CD14-positive monocyte (primary cell): ENCODE results near the gene MPHOSPH6. TPM values are rescaled to one million over a fixed set of nuclear protein-coding genes. Genes with fewer than 3 reads are reported as not detected.

Experiments used
- DNase-seq, 3 donors: peaks; one replicate each; pipeline ENCODE4 v3.0.0-alpha.2; 2011 to 2022
- H2AFZ ChIP-seq: 2 replicates; pipeline ENCODE4 v1.6.0; 2012; ENCODE audit warnings: mild to moderate bottlenecking, low read depth, low read length, inconsistent platforms; ENCODE audit not compliant: insufficient read depth, poor library complexity, severe bottlenecking
- H3K27ac ChIP-seq, 2 donors: 1 replicate in 1 of 2; 2 replicates in 1 of 2; pipeline ENCODE4 v1.5.1; 2012 to 2013; ENCODE audit warnings: low read length in 2 of 2, control low read depth in 1 of 2, inconsistent platforms in 1 of 2, low read depth in 1 of 2, mild to moderate bottlenecking in 1 of 2
- H3K27me3 ChIP-seq, 2 donors: one replicate each; pipeline versions ENCODE4 v1.6.0 to v1.6.1; 2011 to 2013; ENCODE audit warnings: low read length in 2 of 2; ENCODE audit not compliant: control insufficient read depth in 2 of 2, insufficient read depth in 2 of 2
- H3K36me3 ChIP-seq, 2 donors: replicated peaks in 1 of 2; 1 replicate in 1 of 2; 2 replicates in 1 of 2; pipeline versions ENCODE4 v1.5.1 to v1.6.1; 2012 to 2013; ENCODE audit warnings: low read length in 2 of 2, control low read depth in 1 of 2, inconsistent platforms in 1 of 2, mild to moderate bottlenecking in 1 of 2; ENCODE audit not compliant: insufficient read depth in 2 of 2, control insufficient read depth in 1 of 2
- H3K4me1 ChIP-seq, 2 donors: 1 replicate in 1 of 2; 2 replicates in 1 of 2; pipeline versions ENCODE4 v1.5.1 to v1.6.1; 2012 to 2013; ENCODE audit warnings: low read length in 2 of 2, control low read depth in 1 of 2, inconsistent platforms in 1 of 2, mild to moderate bottlenecking in 1 of 2, moderate library complexity in 1 of 2; ENCODE audit not compliant: insufficient read depth in 2 of 2, control insufficient read depth in 1 of 2
- H3K4me2 ChIP-seq: replicated peaks from 2 replicates; pipeline ENCODE3; 2012; ENCODE audit warnings: low read length, moderate library complexity, mild to moderate bottlenecking; ENCODE audit not compliant: poor library complexity, severe bottlenecking; ENCODE audit errors: extremely low read depth
- H3K4me3 ChIP-seq, 3 experiments: fragments of 200-600 bp in 1 of 3; sonication (generic) in 1 of 3; replicated peaks in 1 of 3; 1 replicate in 2 of 3; 2 replicates in 1 of 3; pipeline ENCODE4 v1.5.1; 2011 to 2013; ENCODE audit warnings: low read length in 3 of 3, mild to moderate bottlenecking in 3 of 3, control low read depth in 2 of 3, low read depth in 2 of 3, inconsistent platforms in 1 of 3, moderate library complexity in 1 of 3
- H3K79me2 ChIP-seq: 2 replicates; pipeline ENCODE4 v1.6.0; 2012; ENCODE audit warnings: mild to moderate bottlenecking, control low read depth, inconsistent platforms, low read length, moderate library complexity; ENCODE audit not compliant: insufficient read depth
- H3K9ac ChIP-seq: 2 replicates; pipeline ENCODE4 v1.6.0; 2017; ENCODE audit warnings: low read length, mild to moderate bottlenecking; ENCODE audit not compliant: insufficient read depth, poor library complexity, severe bottlenecking
- H3K9me3 ChIP-seq, 2 donors: replicated peaks in 1 of 2; 1 replicate in 1 of 2; 2 replicates in 1 of 2; pipeline versions ENCODE4 v1.5.1 to v1.6.1; 2012 to 2013; ENCODE audit warnings: low read length in 2 of 2, control low read depth in 1 of 2; ENCODE audit not compliant: control insufficient read depth in 1 of 2, insufficient read depth in 1 of 2
- H4K20me1 ChIP-seq: 2 replicates; pipeline ENCODE4 v1.6.0; 2012; ENCODE audit warnings: mild to moderate bottlenecking, low read length, control low read depth, moderate library complexity; ENCODE audit not compliant: insufficient read depth
- H3K27ac Mint-ChIP-seq, 7 donors: one replicate each; pipeline ENCODE4 v1.8.0; 2020; ENCODE audit warnings: mild to moderate bottlenecking in 7 of 7, mixed read lengths in 7 of 7, moderate library complexity in 6 of 7, inconsistent platforms in 2 of 7
- H3K27me3 Mint-ChIP-seq, 3 donors: one replicate each; pipeline ENCODE4 v1.8.0; 2021 to 2022; ENCODE audit warnings: low read depth in 3 of 3, mild to moderate bottlenecking in 3 of 3, mixed read lengths in 3 of 3, moderate library complexity in 3 of 3, inconsistent platforms in 1 of 3
- H3K36me3 Mint-ChIP-seq, 2 donors: one replicate each; pipeline ENCODE4 v1.8.0; 2020; ENCODE audit warnings: mixed read lengths in 2 of 2, inconsistent platforms in 1 of 2, mild to moderate bottlenecking in 1 of 2
- H3K4me1 Mint-ChIP-seq: one replicate; pipeline ENCODE4 v1.8.0; 2020; ENCODE audit warnings: mild to moderate bottlenecking, mixed read lengths
- H3K4me3 Mint-ChIP-seq, 2 donors: one replicate each; pipeline ENCODE4 v1.8.0; 2020; ENCODE audit warnings: mild to moderate bottlenecking in 2 of 2, mixed read lengths in 2 of 2, moderate library complexity in 1 of 2
- H3K9me3 Mint-ChIP-seq, 7 donors: one replicate each; pipeline ENCODE4 v1.8.0; 2020 to 2022; ENCODE audit warnings: mixed read lengths in 7 of 7, mild to moderate bottlenecking in 6 of 7, moderate library complexity in 6 of 7, inconsistent platforms in 2 of 7
- CTCF ChIP-seq: fragments of 200-600 bp; IDR thresholded peaks from one replicate; pipeline ENCODE4 v1.8.0; 2022; ENCODE audit warnings: antibody characterized with exemption, mild to moderate bottlenecking
- WGBS: methylation state at CpG from one replicate; pipeline ENCODE4 v1.1.5; 2013; ENCODE audit warnings: missing lambda C conversion rate; ENCODE audit not compliant: insufficient coverage; 5-methylcytosine and 5-hydroxymethylcytosine counted together
- intact Hi-C, 2 donors: fragments of 100-400 bp; cut with micrococcal nuclease; formaldehyde crosslinking; loops; one replicate each; pipeline versions ENCODE4 v1.15.0 to v1.15.1; 2023
- polyA plus RNA-seq, 3 donors: library from polyadenylated mRNA; depleted of rRNA in 1 of 3; unstranded in 2 of 3; stranded (reverse) in 1 of 3; fragments of 300-500 nt in 2 of 3; fragments of >200 nt in 1 of 3; fragmentation: Illumina TruSeq in 2 of 3; gene quantifications; 1 replicate in 2 of 3; 2 replicates in 1 of 3; pipeline ENCODE4 v1.2.3, GENCODE V29; 2012 to 2021

Gene MPHOSPH6
- polyA plus RNA-seq, 3 donors = 8.6 to 37.6 (median 20.2) TPM

- no peak overlapping the region for H3K4me3 ChIP-seq
- DNase-seq = no peak
- no peak overlapping the region for H2AFZ ChIP-seq
- no peaks in the 10 kb centered on the region for H3K9me3 ChIP-seq
- no peak overlapping the region for H3K4me3 Mint-ChIP-seq
- H3K27ac ChIP-seq = no peak overlapping the region
- no peaks in the 10 kb centered on the region for H4K20me1 ChIP-seq
- H3K4me2 ChIP-seq = peak overlapping the region; percentile 2
- no peaks in the 10 kb centered on the region for H3K36me3 ChIP-seq
- H3K9ac ChIP-seq = no peak overlapping the region
- H3K4me1 ChIP-seq = peaks cover 38 to 43% of the 10 kb centered on the region in 2 donors
- intact Hi-C loops = no loop called here
- H3K4me1 Mint-ChIP-seq = peaks cover 38% of the 10 kb centered on the region
- TF ChIP-seq CTCF = no peak
- peaks cover 0 to 3% (median 2%) of the 10 kb centered on the region in 3 donors for H3K27me3 Mint-ChIP-seq
- no peaks in the 10 kb centered on the region for H3K9me3 Mint-ChIP-seq
- no peaks in the 10 kb centered on the region for H3K79me2 ChIP-seq
- peaks cover 0 to 2% of the 10 kb centered on the region in 2 donors for H3K36me3 Mint-ChIP-seq
- H3K27me3 ChIP-seq = no peaks in the 10 kb centered on the region
- H3K27ac Mint-ChIP-seq = peak overlapping the region in 2 of 7 donors; percentile 24 to 38
Measured at GRCh38 chr16:82185012-82185411, 15.0 kb upstream of the MPHOSPH6 start.

DNA sequence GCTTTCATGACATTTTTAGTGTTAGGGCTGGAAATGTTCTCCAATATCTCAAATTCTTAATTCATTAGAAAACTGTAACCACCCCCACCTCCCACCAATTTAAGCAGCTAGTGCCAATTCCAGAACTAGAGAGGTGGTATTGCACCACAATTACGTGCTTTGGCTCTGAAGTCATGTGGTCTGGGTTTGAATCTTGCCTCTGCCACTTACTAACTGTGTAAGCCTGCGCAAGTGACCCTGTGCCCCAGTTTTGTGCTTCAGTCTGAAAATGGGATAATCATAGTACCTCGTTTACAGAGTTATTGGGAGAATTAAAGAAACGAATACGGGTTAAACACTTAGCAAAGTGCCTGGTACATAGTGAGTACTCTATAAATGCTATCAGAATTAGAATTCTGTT is 14.2 kb upstream of the MPHOSPH6 start:
- 50% methylated on average over 2 of the region's 5 CpGs for WGBS
- H3K9ac ChIP-seq = no peak overlapping the region

More for the DNA sequence above, 14.2 kb upstream of the MPHOSPH6 start:
- Histone ChIP-seq H2AFZ (no peak overlapping the region), H3K79me2 (no peaks in the 10 kb centered on the region), H3K4me3 (no peak overlapping the region), H3K27me3 (no peaks in the 10 kb centered on the region), H3K4me2 (peak overlapping the region; percentile 2), H3K27ac (no peak overlapping the region), H3K36me3 (no peaks in the 10 kb centered on the region), H3K4me1 (peaks cover 30 to 35% of the 10 kb centered on the region in 2 donors), H4K20me1 (no peaks in the 10 kb centered on the region), H3K9me3 (no peaks in the 10 kb centered on the region)
- Mint-ChIP-seq H3K36me3 (peaks cover 0 to 2% of the 10 kb centered on the region in 2 donors), H3K9me3 (no peaks in the 10 kb centered on the region), H3K4me3 (no peak overlapping the region), H3K27ac (peak overlapping the region in 1 of 7 donors; percentile 71), H3K27me3 (peaks cover 0 to 3% (median 2%) of the 10 kb centered on the region in 3 donors), H3K4me1 (peaks cover 30% of the 10 kb centered on the region)
- intact Hi-C loops = no loop called here
- peak in 1 of 3 donors; percentile 39 for DNase-seq
- no peak for TF ChIP-seq CTCF
